ENCODE results near the gene SLC16A4. TPM values are rescaled to one million over a fixed set of nuclear protein-coding genes. Genes with fewer than 3 reads are reported as not detected.
"Not testable (repeated sequence)": the region's sequence is repeated elsewhere in the genome, so short reads cannot be mapped to it uniquely, and the experiment has no call there.

SLC16A4 gene
- under 1 TPM; 0.14 to 0.37 TPM for total RNA-seq

DNA sequence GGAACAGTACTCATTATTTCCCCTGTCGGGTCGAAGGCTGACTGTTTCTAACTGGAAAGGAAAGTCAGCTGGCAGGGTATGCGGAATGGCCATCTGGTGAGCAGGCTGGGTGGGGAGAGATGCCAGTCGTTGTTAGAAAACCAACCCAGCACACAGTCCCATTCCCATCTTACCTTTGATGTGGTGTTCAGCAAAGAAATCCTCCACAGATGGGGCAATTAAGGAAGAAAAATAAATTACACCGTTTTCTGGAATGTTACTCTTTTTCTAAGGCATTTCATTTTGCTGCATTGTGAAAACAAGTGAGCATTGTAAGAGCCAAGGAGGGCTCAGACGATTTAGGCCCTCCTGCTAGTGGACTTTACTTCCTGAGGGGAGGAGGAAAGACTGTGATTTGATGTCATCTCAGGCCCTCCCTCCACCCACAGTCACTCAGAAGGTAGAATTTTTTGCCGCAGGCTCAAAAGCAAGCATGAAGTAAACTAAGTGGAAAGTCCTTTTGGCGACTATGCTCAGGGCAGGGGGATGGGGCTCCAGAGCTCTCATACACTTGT is at the start of gene SLC16A4:
SLC16A4 (minus strand) TSS at position 335 of the 554 bp plus-strand sequence. CDS start 1,703 bp downstream, outside the sequence.
- Mint-ChIP-seq H3K27ac (no peak within 1 kb of the TSS), H3K36me3 (ENCODE audit: low read depth) (peaks cover 16% of the 10 kb centered on the region), H3K4me1 (ENCODE audit: low read depth) (peaks cover 4% of the 10 kb centered on the region), H3K9me3 (no peaks in the 10 kb centered on the region), H3K27me3 (ENCODE audit: low read depth) (no peaks in the 10 kb centered on the region), H3K4me3 (no peak within 1 kb of the TSS)
- intact Hi-C loops (cut with micrococcal nuclease) = no loop called here
- no peak for DNase-seq
- CTCF ChIA-PET = no interaction called here

DNA sequence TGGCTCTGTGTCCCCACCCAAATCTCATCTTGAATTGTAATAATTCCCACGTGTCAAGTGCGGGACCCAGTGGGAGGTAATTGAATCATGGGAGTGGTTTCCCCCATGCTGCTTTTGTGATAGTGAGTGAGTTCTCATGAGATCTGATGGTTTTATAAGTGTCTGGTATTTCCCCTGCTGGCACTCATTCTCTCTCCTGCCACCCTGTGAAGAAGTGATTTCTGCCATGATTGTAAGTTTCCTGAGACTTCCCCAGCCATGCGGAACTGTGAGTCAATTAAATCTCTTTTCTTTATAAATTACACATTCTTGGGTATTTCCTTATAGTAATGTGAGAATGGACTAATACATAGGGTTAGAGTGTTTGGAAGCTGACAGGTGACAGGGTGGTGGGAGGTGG is 49.0 kb upstream of the SLC16A4 start:
- DNase-seq; H3K4me3 Mint-ChIP-seq; H3K36me3 Mint-ChIP-seq (ENCODE audit: low read depth); H3K27me3 Mint-ChIP-seq (ENCODE audit: low read depth); H3K27ac Mint-ChIP-seq; intact Hi-C loops (cut with micrococcal nuclease); H3K4me1 Mint-ChIP-seq (ENCODE audit: low read depth); H3K9me3 Mint-ChIP-seq; CTCF ChIA-PET: not testable (repeated sequence)

DNA sequence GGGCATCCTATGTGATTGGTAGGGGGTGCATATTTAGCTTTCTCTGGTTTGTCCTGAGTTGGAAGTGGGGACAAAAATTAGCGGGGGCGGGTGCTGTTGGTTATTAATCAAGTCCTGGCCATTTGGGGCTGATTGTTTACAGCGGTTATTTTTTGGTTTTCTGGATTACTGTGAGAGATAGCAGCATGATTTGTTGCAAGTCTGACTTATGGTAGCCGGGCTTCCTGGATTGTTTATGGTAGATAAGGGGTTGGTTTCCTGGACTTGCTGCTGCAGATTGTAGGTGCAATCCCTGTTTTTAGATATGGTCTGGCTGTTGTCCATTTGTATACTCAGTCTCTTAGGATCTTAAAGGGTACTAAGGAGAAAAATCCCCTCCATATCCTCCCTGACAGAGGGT is 48.1 kb upstream of the SLC16A4 start:
- no peak for DNase-seq
- no peak overlapping the region for H3K4me3 Mint-ChIP-seq
- no peaks in the 10 kb centered on the region for H3K36me3 Mint-ChIP-seq (ENCODE audit: low read depth)
- H3K9me3 Mint-ChIP-seq = no peaks in the 10 kb centered on the region
- H3K27ac Mint-ChIP-seq = no peak overlapping the region
- CTCF ChIA-PET = interaction anchor here (1.6 kb wide), 1 partner anchor 21 kb away, joined by 6 read pairs; no protein-coding TSS in a partner anchor
- H3K4me1 Mint-ChIP-seq (ENCODE audit: low read depth) = no peaks in the 10 kb centered on the region
- no peaks in the 10 kb centered on the region for H3K27me3 Mint-ChIP-seq (ENCODE audit: low read depth)
- intact Hi-C loops (cut with micrococcal nuclease) = no loop called here

DNA sequence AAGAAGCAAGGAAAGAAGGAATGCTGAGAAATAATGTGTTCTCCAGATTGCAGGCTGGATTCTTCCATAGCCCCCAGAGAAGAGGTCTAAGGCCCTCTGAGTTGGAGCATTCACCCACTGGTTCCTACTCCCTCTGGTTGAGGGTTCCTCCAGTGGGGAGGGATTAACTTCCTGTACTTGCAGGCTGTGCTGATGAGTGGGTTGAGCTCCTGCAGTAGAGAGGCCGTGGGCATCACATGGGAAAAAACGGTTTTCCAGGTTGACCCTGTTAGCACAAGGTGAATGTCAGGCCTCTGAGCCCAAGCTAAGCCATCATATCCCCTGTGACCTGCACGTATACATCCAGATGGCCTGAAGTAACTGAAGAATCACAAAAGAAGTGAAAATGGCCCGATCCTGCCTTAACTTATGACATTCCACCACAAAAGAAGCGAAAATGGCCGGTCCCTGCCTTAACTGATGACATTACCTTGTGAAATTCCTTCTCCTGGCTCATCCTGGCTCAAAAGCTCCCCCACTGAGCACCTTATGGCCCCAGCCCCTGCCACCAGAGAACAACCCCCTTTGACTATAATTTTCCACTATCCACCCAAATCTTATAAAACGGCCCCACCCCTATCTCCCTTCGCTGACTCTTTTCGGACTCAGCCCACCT is 46.9 kb upstream of the SLC16A4 start:
- H3K27ac Mint-ChIP-seq; H3K9me3 Mint-ChIP-seq; DNase-seq; intact Hi-C loops (cut with micrococcal nuclease); H3K27me3 Mint-ChIP-seq (ENCODE audit: low read depth); H3K4me3 Mint-ChIP-seq; H3K4me1 Mint-ChIP-seq (ENCODE audit: low read depth); H3K36me3 Mint-ChIP-seq (ENCODE audit: low read depth): not testable (repeated sequence)
- CTCF ChIA-PET = interaction anchor here (0.7 to 1.6 kb wide), 5 partner anchors 16 to 241 kb away, joined by 3 to 6 read pairs (median 4); no protein-coding TSS in a partner anchor

DNA sequence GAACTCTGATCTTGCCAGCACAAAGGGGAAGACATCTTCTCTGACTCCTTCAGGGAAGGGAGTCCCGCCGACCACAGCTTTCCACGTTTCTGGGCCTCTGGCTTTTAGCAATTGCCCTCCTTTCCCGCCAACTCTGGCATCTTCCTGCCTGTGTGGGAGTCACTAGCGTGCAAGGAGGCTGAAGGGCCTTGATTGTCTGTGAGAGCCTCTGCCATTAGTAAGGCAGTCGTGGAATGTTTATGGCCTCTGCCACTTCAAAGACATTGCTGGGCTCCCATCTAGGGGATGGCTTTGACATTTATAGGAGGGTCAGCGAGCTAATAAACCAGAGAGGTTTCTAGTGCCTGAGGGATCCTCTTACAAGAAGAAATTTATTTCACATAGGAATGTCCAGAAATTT is 45.8 kb upstream of the SLC16A4 start:
- no peaks in the 10 kb centered on the region for H3K9me3 Mint-ChIP-seq
- H3K4me1 Mint-ChIP-seq (ENCODE audit: low read depth) = no peaks in the 10 kb centered on the region
- no peaks in the 10 kb centered on the region for H3K36me3 Mint-ChIP-seq (ENCODE audit: low read depth)
- no peak overlapping the region for H3K27ac Mint-ChIP-seq
- H3K4me3 Mint-ChIP-seq = no peak overlapping the region
- no peak for DNase-seq
- intact Hi-C loops (cut with micrococcal nuclease) = no loop called here
- CTCF ChIA-PET = interaction anchor here (1.2 to 1.6 kb wide), 3 partner anchors 24 to 240 kb away, joined by 4 read pairs; no protein-coding TSS in a partner anchor
- no peaks in the 10 kb centered on the region for H3K27me3 Mint-ChIP-seq (ENCODE audit: low read depth)

DNA sequence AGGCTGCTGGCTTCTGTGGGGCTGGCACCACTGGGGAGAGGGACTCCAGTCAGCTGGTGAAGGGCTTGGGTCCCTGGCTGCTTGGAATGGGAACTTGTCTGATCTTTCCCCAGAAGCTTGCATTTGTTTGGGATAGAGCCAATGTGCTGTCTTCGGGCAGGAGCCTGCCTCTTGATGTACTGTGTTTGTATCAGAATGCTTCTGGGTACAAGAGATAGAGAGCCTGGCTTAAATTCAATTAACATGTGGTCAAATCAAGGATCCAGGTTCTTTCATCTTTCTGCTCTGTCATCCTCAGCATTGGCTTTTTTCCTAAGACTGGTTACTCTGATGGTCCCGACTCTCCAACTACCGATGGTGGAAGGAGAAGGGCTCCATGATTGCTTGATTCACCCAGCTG is 44.1 kb upstream of the SLC16A4 start:
- no peak overlapping the region for H3K27ac Mint-ChIP-seq
- peaks cover 4% of the 10 kb centered on the region for H3K27me3 Mint-ChIP-seq (ENCODE audit: low read depth)
- intact Hi-C loops (cut with micrococcal nuclease) = no loop called here
- CTCF ChIA-PET = interaction anchor here (1.3 to 1.6 kb wide), 2 partner anchors 61 to 238 kb away, joined by 4 read pairs; no protein-coding TSS in a partner anchor
- H3K36me3 Mint-ChIP-seq (ENCODE audit: low read depth) = no peaks in the 10 kb centered on the region
- no peak overlapping the region for H3K4me3 Mint-ChIP-seq
- DNase-seq = no peak
- no peaks in the 10 kb centered on the region for H3K9me3 Mint-ChIP-seq
- H3K4me1 Mint-ChIP-seq (ENCODE audit: low read depth) = no peaks in the 10 kb centered on the region

DNA sequence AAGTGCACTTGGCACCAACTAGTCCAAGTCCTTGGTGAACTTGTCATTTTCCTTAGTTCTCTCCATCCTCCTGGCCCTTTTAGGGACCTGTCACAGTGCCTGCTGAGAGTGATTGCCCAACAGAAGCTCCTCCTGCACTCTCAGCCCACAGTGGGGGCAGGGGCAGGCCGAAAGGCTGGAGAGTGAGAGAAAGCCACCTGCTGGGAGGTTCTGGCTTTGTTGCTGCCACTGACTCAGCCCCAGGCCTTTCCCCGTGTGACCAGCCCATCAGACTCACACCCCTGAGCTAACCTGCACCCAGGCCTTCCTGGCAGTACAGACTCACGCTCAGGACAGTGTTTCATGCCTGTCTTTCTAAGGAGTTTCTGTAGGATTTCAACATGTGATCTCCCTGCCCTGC is 43.0 kb upstream of the SLC16A4 start:
- H3K27me3 Mint-ChIP-seq (ENCODE audit: low read depth) = peaks cover 4% of the 10 kb centered on the region
- H3K4me3 Mint-ChIP-seq = no peak overlapping the region
- intact Hi-C loops (cut with micrococcal nuclease) = no loop called here
- no peak overlapping the region for H3K27ac Mint-ChIP-seq
- no peaks in the 10 kb centered on the region for H3K36me3 Mint-ChIP-seq (ENCODE audit: low read depth)
- no peak for DNase-seq
- CTCF ChIA-PET = interaction anchor here (0.5 to 0.7 kb wide), 3 partner anchors 22 to 332 kb away, joined by 3 to 4 read pairs (median 3); no protein-coding TSS in a partner anchor
- no peaks in the 10 kb centered on the region for H3K4me1 Mint-ChIP-seq (ENCODE audit: low read depth)
- no peaks in the 10 kb centered on the region for H3K9me3 Mint-ChIP-seq

DNA sequence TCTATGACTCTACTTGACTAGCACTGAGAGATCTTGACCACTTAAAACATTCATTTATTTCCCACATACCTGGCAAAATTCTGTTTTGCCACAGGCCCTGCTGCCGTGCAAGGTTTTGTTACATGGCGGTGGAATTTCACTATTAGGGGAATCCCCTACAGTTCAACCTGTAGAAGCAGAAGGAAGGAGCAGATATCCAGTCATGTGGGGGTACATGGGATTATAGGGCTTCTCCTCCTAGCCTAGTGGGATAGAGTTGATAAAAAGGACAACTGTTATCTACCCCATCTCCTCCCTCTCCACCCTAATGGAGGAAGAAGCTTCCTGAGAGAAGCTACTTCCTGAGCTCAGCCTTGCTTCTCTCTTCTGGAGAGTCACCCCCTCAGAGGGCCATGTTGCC is 42.4 kb upstream of the SLC16A4 start:
- no peak overlapping the region for H3K27ac Mint-ChIP-seq
- no peaks in the 10 kb centered on the region for H3K4me1 Mint-ChIP-seq (ENCODE audit: low read depth)
- CTCF ChIA-PET = interaction anchor here (0.6 kb wide), 1 partner anchor 63 kb away, joined by 3 read pairs; no protein-coding TSS in a partner anchor
- no peak overlapping the region for H3K4me3 Mint-ChIP-seq
- intact Hi-C loops (cut with micrococcal nuclease) = no loop called here
- no peak for DNase-seq
- H3K9me3 Mint-ChIP-seq = no peaks in the 10 kb centered on the region
- H3K36me3 Mint-ChIP-seq (ENCODE audit: low read depth) = no peaks in the 10 kb centered on the region
- H3K27me3 Mint-ChIP-seq (ENCODE audit: low read depth) = peaks cover 4% of the 10 kb centered on the region

DNA sequence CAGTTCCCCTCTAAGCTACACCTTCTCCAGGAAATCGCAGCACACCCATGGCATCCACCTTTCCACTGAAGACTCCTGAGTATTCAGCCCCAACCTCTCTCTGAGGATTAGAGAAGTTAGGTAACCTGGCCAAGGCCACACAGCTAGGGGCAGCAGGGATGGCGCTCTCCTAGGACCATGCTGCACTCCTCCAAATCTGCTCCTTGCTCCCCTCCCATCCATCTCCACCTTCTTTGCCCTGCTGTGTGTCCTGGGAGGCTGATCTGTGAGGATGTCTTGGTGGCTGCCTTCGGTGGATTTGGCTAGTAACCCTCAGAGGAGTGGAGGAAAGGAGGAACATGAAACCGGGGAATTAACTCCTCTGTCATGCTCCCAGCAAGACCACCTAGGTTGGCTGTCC is 40.1 kb upstream of the SLC16A4 start:
- CTCF ChIA-PET = interaction anchor here (0.6 to 2.6 kb wide), 3 partner anchors 65 to 314 kb away, joined by 3 to 8 read pairs (median 4); no protein-coding TSS in a partner anchor
- H3K9me3 Mint-ChIP-seq = no peaks in the 10 kb centered on the region
- H3K4me3 Mint-ChIP-seq = no peak overlapping the region
- no peaks in the 10 kb centered on the region for H3K36me3 Mint-ChIP-seq (ENCODE audit: low read depth)
- peaks cover 4% of the 10 kb centered on the region for H3K27me3 Mint-ChIP-seq (ENCODE audit: low read depth)
- H3K27ac Mint-ChIP-seq = no peak overlapping the region
- H3K4me1 Mint-ChIP-seq (ENCODE audit: low read depth) = no peaks in the 10 kb centered on the region
- no peak for DNase-seq
- intact Hi-C loops (cut with micrococcal nuclease) = no loop called here

DNA sequence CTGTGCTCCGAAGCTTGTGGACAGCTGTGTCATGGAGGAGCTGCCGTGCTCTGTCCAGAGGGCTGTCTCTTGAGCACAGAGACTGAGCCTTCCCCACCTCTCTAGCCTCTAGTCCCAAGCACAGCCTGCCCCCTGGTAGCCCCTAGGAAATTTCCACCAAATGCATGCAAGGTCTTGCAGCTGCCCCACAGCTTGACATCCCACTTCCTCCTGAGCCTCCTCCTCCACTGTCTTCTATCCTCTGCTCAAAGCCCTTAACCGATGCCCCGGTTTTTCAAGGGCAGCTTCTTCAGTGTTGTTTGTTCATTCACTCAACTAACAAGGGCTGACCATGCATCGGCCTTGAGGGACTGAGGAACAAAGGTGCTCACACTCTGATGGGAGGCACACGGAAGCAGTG is 39.5 kb upstream of the SLC16A4 start:
- no peak for DNase-seq
- no peak overlapping the region for H3K4me3 Mint-ChIP-seq
- no peaks in the 10 kb centered on the region for H3K4me1 Mint-ChIP-seq (ENCODE audit: low read depth)
- H3K27ac Mint-ChIP-seq = no peak overlapping the region
- no peaks in the 10 kb centered on the region for H3K36me3 Mint-ChIP-seq (ENCODE audit: low read depth)
- intact Hi-C loops (cut with micrococcal nuclease) = no loop called here
- CTCF ChIA-PET = interaction anchor here (0.5 to 2.6 kb wide), 4 partner anchors 30 to 240 kb away, joined by 3 to 11 read pairs (median 6); no protein-coding TSS in a partner anchor
- H3K27me3 Mint-ChIP-seq (ENCODE audit: low read depth) = peaks cover 4% of the 10 kb centered on the region
- H3K9me3 Mint-ChIP-seq = no peaks in the 10 kb centered on the region

DNA sequence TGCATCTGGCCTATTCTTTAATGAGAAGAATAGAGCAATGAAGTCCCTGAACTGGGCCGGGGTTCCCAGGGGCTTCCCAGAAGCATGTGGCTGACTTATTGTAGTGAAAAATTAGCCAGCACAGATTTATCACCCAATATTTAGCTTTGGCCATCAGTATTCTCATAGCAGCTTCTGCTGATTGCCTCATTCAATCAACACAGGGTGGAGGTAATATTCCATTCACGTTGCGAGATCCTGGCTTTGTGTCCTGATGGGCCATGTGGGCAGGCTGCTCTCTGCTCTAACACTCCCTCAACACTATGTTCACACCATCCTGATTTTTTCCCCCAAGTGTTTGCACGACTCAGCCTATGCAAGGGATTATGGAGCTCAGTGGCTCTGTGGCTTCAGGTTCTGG is 38.1 kb upstream of the SLC16A4 start:
- DNase-seq = no peak
- Mint-ChIP-seq H3K4me3 (no peak overlapping the region), H3K27ac (no peak overlapping the region), H3K27me3 (ENCODE audit: low read depth) (peaks cover 4% of the 10 kb centered on the region), H3K9me3 (no peaks in the 10 kb centered on the region), H3K4me1 (ENCODE audit: low read depth) (no peaks in the 10 kb centered on the region), H3K36me3 (ENCODE audit: low read depth) (no peaks in the 10 kb centered on the region)
- CTCF ChIA-PET = interaction anchor here (2.4 to 2.6 kb wide), 2 partner anchors 31 to 67 kb away, joined by 8 to 11 read pairs; no protein-coding TSS in a partner anchor
- intact Hi-C loops (cut with micrococcal nuclease) = no loop called here

DNA sequence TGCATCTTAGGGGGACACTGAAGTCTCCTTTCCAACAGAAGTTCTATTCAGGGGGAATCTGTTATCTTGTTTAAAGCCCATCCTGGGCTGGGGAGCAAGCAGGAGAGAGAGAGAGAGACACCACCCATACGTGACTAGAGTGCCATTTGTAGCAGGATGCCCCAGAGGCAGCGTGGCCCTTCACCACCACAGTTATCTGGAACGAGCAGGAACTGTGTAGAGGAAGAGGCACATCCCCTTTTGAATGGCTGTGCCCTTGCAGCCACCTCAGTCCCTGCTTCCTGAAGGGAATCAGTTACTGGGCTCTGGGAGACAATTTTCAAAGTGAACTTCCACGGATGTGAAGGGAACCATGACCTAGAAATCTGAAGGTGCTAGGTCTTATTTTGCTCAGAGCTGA is 36.0 kb upstream of the SLC16A4 start:
- H3K27me3 Mint-ChIP-seq (ENCODE audit: low read depth) = peaks cover 4% of the 10 kb centered on the region
- no peaks in the 10 kb centered on the region for H3K36me3 Mint-ChIP-seq (ENCODE audit: low read depth)
- H3K4me3 Mint-ChIP-seq = no peak overlapping the region
- DNase-seq = no peak
- H3K9me3 Mint-ChIP-seq = no peaks in the 10 kb centered on the region
- CTCF ChIA-PET = interaction anchor here (1.1 kb wide), 1 partner anchor 15 kb away, joined by 3 read pairs; no protein-coding TSS in a partner anchor
- H3K27ac Mint-ChIP-seq = no peak overlapping the region
- intact Hi-C loops (cut with micrococcal nuclease) = no loop called here
- no peaks in the 10 kb centered on the region for H3K4me1 Mint-ChIP-seq (ENCODE audit: low read depth)

Measured in activated naive CD4-positive, alpha-beta T cell treated with anti-CD3 and anti-CD28 coated beads for 36 hours (primary cell).